ENCODE data around the gene PLEKHA7.

- TF ChIP-seq CTCF (conservative IDR thresholded peaks at IDR 0.05) (no peak), ZFX (IDR thresholded peaks at IDR 0.05) (no peak)
Observed at GRCh38 chr11:16896729-16897469, 117.3 kb downstream of the PLEKHA7 start.
